ENCODE results near the gene CMTM5. TPM values are rescaled to one million over a fixed set of nuclear protein-coding genes. Genes with fewer than 3 reads are reported as not detected.

The CMTM5 gene
- polyA plus RNA-seq, 1 of the 3 experiments (the other 2 are of a cell fraction), result 0.13 TPM

GRCh38 chr14:23392613-23393012 lies 15.8 kb downstream of the CMTM5 start:
- Histone ChIP-seq H3K9ac (no peak overlapping the region), H4K20me1 (ENCODE audit: insufficient read depth) (no peaks in the 10 kb centered on the region), H3K4me3 (ENCODE audit: low read depth in 2 of 2, low read length in 1 of 2) (no peak overlapping the region), H2AFZ (ENCODE audit: low read depth) (no peak overlapping the region), H3K9me2 (no peaks in the 10 kb centered on the region), H3K27ac (ENCODE audit: low read depth in 2 of 2, low read length in 1 of 2) (no peak overlapping the region), H3K36me3 (replicated peaks in 1 of 2; ENCODE audit: control insufficient read depth in 1 of 2, insufficient read depth in 2 of 2, low read length in 1 of 2) (no peaks in the 10 kb centered on the region), H3K79me2 (ENCODE audit: insufficient read depth) (no peaks in the 10 kb centered on the region), H3F3A (replicated peaks; ENCODE audit: insufficient read depth) (no peaks in the 10 kb centered on the region), H3K27me3 (ENCODE audit: insufficient read depth) (peaks cover 46% of the 10 kb centered on the region), H3K4me2 (no peak overlapping the region), H3K9me3 (no peaks in the 10 kb centered on the region), H3K4me1 (ENCODE audit: control insufficient read depth in 1 of 2, insufficient read depth in 2 of 2, low read depth in 1 of 2, low read length in 1 of 2) (no peaks in the 10 kb centered on the region)
- 39% methylated on average over 6 of the region's 7 CpGs for WGBS (ENCODE audit: low lambda C conversion rate)
- DNase-seq, result no peak
- POLR2A ChIA-PET, result no interaction called here
- CTCF ChIA-PET, result interaction anchor here (5.5 kb wide), 1 partner anchor 13 kb away, joined by 34 read pairs; no protein-coding TSS in a partner anchor
- no peak for TF ChIP-seq MEF2A (IDR thresholded peaks at IDR 0.05; ENCODE audit: borderline replicate concordance, low read depth)
- TF ChIP-seq JUND (IDR thresholded peaks at IDR 0.05), result no peak
- no peak for TF ChIP-seq GATA2 (CRISPR knock-in tag; IDR thresholded peaks at IDR 0.05)
- TF ChIP-seq CHD2 (IDR thresholded peaks at IDR 0.05; ENCODE audit: low read length, partially characterized antibody), result no peak
- TF ChIP-seq SMC3 (IDR thresholded peaks at IDR 0.05; ENCODE audit: low read depth, low read length), result no peak
- no peak for TF ChIP-seq FOXJ3 (CRISPR knock-in tag; IDR thresholded peaks at IDR 0.05)
- TF ChIP-seq MXI1 (IDR thresholded peaks at IDR 0.05; ENCODE audit: low read depth, low read length), result no peak

GRCh38 chr14:23396126-23396525 lies 19.3 kb downstream of the CMTM5 start:
- no peak overlapping the region for H3K9ac ChIP-seq
- no peaks in the 10 kb centered on the region for H3K36me3 ChIP-seq (replicated peaks in 1 of 2; ENCODE audit: control insufficient read depth in 1 of 2, insufficient read depth in 2 of 2, low read length in 1 of 2)
- H2AFZ ChIP-seq (ENCODE audit: low read depth), result no peak overlapping the region
- peaks cover 38% of the 10 kb centered on the region for H3K27me3 ChIP-seq (ENCODE audit: insufficient read depth)
- no peaks in the 10 kb centered on the region for H3K4me1 ChIP-seq (ENCODE audit: control insufficient read depth in 1 of 2, insufficient read depth in 2 of 2, low read depth in 1 of 2, low read length in 1 of 2)
- H3F3A ChIP-seq (replicated peaks; ENCODE audit: insufficient read depth), result no peaks in the 10 kb centered on the region
- H3K27ac ChIP-seq (ENCODE audit: low read depth in 2 of 2, low read length in 1 of 2), result no peak overlapping the region
- TF ChIP-seq NFIC (IDR thresholded peaks at IDR 0.05; ENCODE audit: borderline replicate concordance), result no peak
- TF ChIP-seq IRF3 (IDR thresholded peaks at IDR 0.05; ENCODE audit: low read depth, low read length), result no peak
- TF ChIP-seq RCOR1 (IDR thresholded peaks at IDR 0.05; ENCODE audit: low read length), result no peak
- TF ChIP-seq SMC3 (IDR thresholded peaks at IDR 0.05; ENCODE audit: low read depth, low read length), result no peak
- TF ChIP-seq NRF1 (IDR thresholded peaks at IDR 0.05; ENCODE audit: low read depth, low read length), result no peak
- TF ChIP-seq RXRA (IDR thresholded peaks at IDR 0.05; ENCODE audit: borderline replicate concordance, low read depth), result no peak
- no peak for TF ChIP-seq CTCF (IDR thresholded peaks at IDR 0.05)
- TF ChIP-seq TEAD4 (IDR thresholded peaks at IDR 0.05; ENCODE audit: borderline replicate concordance, insufficient read depth), result no peak
- TF ChIP-seq EZH2phosphoT487 (IDR thresholded peaks at IDR 0.05; ENCODE audit: borderline replicate concordance, low read depth), result no peak
- no peak for TF ChIP-seq MXI1 (IDR thresholded peaks at IDR 0.05; ENCODE audit: low read depth, low read length)
- TF ChIP-seq USF1 (IDR thresholded peaks at IDR 0.05; ENCODE audit: borderline replicate concordance, low read depth), result no peak
- no peak for TF ChIP-seq RFX5 (IDR thresholded peaks at IDR 0.05; ENCODE audit: low read length)
- no peak for TF ChIP-seq TCF12 (IDR thresholded peaks at IDR 0.05)
- no peak for TF ChIP-seq ZBTB33 (IDR thresholded peaks at IDR 0.05; ENCODE audit: borderline replicate concordance, low read depth)
- no peak for TF ChIP-seq MAX (IDR thresholded peaks at IDR 0.05; ENCODE audit: low read depth)
- WGBS (ENCODE audit: low lambda C conversion rate), result 58% methylated on average over 10 of the region's 10 CpGs
- H3K9me2 ChIP-seq, result no peaks in the 10 kb centered on the region
- H3K9me3 ChIP-seq, result no peaks in the 10 kb centered on the region
- CTCF ChIA-PET, result interaction anchor here (2.1 to 2.7 kb wide), 2 partner anchors 16 to 69 kb away, joined by 4 to 12 read pairs; no protein-coding TSS in a partner anchor
- H3K4me3 ChIP-seq (ENCODE audit: low read depth in 2 of 2, low read length in 1 of 2), result no peak overlapping the region
- no peak for DNase-seq
- POLR2A ChIA-PET, result no interaction called here
- no peaks in the 10 kb centered on the region for H3K79me2 ChIP-seq (ENCODE audit: insufficient read depth)
- no peaks in the 10 kb centered on the region for H4K20me1 ChIP-seq (ENCODE audit: insufficient read depth)
- H3K4me2 ChIP-seq, result no peak overlapping the region
